Activated CD4-positive, alpha-beta T cell treated with anti-CD3 and anti-CD28 coated beads for 48 hours (primary cell): ENCODE data around the gene DEPDC5.
A peak's percentile ranks its signal among the peaks of the same experiment; 100 is the strongest.

Source experiments
- DNase-seq: peaks from one replicate; pipeline ENCODE4 v3.0.0-alpha.2; 2020

The DEPDC5 gene

GRCh38 chr22:31897842-31898805, 144.3 kb downstream of the DEPDC5 start:
- no peak for DNase-seq

GRCh38 chr22:31898926-31899325, 145.1 kb downstream of the DEPDC5 start:
- DNase-seq, result no peak

- DNase-seq, result no peak
These were observed 145.8 kb downstream of the DEPDC5 start for GRCh38 chr22:31899669-31900068.

GRCh38 chr22:31901388-31902137, 147.7 kb downstream of the DEPDC5 start:
- no peak for DNase-seq

- DNase-seq, result no peak
These were observed 150.8 kb downstream of the DEPDC5 start for GRCh38 chr22:31904651-31905050.

- DNase-seq, result no peak
These were observed 151.5 kb downstream of the DEPDC5 start for GRCh38 chr22:31905356-31905755.

- no peak for DNase-seq
These were observed 152.3 kb downstream of the DEPDC5 start for GRCh38 chr22:31906086-31906485.

- no peak for DNase-seq
These were observed 152.8 kb downstream of the DEPDC5 start for GRCh38 chr22:31906569-31906968.

- no peak for DNase-seq
These were observed 156.2 kb downstream of the DEPDC5 start for GRCh38 chr22:31909977-31910376.

GRCh38 chr22:31911565-31912406, 158.0 kb downstream of the DEPDC5 start:
- DNase-seq, result no peak

GRCh38 chr22:31912407-31912743, 158.6 kb downstream of the DEPDC5 start:
- no peak for DNase-seq

- DNase-seq, result no peak
These were observed 161.8 kb downstream of the DEPDC5 start for GRCh38 chr22:31915586-31915985.

- peak; percentile 18 for DNase-seq
These were observed 163.6 kb downstream of the DEPDC5 start for GRCh38 chr22:31917227-31917921.

GRCh38 chr22:31919730-31920129, 165.9 kb downstream of the DEPDC5 start:
- no peak for DNase-seq

- DNase-seq, result no peak
These were observed 166.5 kb downstream of the DEPDC5 start for GRCh38 chr22:31920306-31920705.

- no peak for DNase-seq
These were observed 167.3 kb downstream of the DEPDC5 start for GRCh38 chr22:31921106-31921505.

- no peak for DNase-seq
These were observed 168.7 kb downstream of the DEPDC5 start for GRCh38 chr22:31922534-31922933.

- no peak for DNase-seq
These were observed 169.3 kb downstream of the DEPDC5 start for GRCh38 chr22:31923136-31923535.

GRCh38 chr22:31923747-31924146, 169.9 kb downstream of the DEPDC5 start:
- DNase-seq, result no peak

- DNase-seq, result no peak
These were observed 171.2 kb downstream of the DEPDC5 start for GRCh38 chr22:31925056-31925455.

- DNase-seq, result no peak
These were observed 172.2 kb downstream of the DEPDC5 start for GRCh38 chr22:31926024-31926423.

GRCh38 chr22:31926969-31927368, 173.2 kb downstream of the DEPDC5 start:
- no peak for DNase-seq

- no peak for DNase-seq
These were observed 173.7 kb downstream of the DEPDC5 start for GRCh38 chr22:31927562-31927961.
